Measurements from ENCODE around the gene KCNH8.

GRCh38 chr3:19425825-19426224, 277.5 kb downstream of the KCNH8 start:
- no peak for TF ChIP-seq EZH2 (IDR thresholded peaks at IDR 0.05; ENCODE audit: insufficient read depth, poor library complexity, severe bottlenecking)
- TF ChIP-seq EZH2phosphoT487 (IDR thresholded peaks at IDR 0.05; ENCODE audit: insufficient read depth, low read depth), result no peak
